B cell (primary cell): ENCODE results near the gene SCN8A. TPM values are rescaled to one million over a fixed set of nuclear protein-coding genes. Genes with fewer than 3 reads are reported as not detected.

Experiments
- ATAC-seq: fragments of 200-7000 bp; cut with Tn5 transposase; one replicate; pipeline ENCODE4 v1.10.0; 2021; ENCODE audit warnings: low read depth, mild to moderate bottlenecking, moderate number of reproducible peaks, moderate library complexity
- CTCF ChIA-PET: fragments of 350-600 bp; sonication (Branson Sonifier 250); formaldehyde crosslinking; loops from one replicate; lab custom pipeline; 2021; ENCODE audit warnings: antibody characterized with exemption, inconsistent platforms; lab: Charles Lee
- POLR2A ChIA-PET: fragments of 350-600 bp; sonication (Branson Sonifier 250); formaldehyde crosslinking; loops from one replicate; lab custom pipeline; 2021; ENCODE audit warnings: antibody characterized with exemption; lab: Charles Lee
- DNase-seq: peaks from one replicate; pipeline ENCODE4 v3.0.0; 2013
- H2AFZ ChIP-seq: 2 replicates; pipeline ENCODE4 v1.6.1; 2012; ENCODE audit warnings: mild to moderate bottlenecking, low read depth, low read length; ENCODE audit not compliant: insufficient read depth, poor library complexity, severe bottlenecking
- H3K27ac ChIP-seq, 2 donors: 1 replicate in 1 of 2; 2 replicates in 1 of 2; pipeline ENCODE4 v1.5.1; 2012 to 2013; ENCODE audit warnings: low read length in 2 of 2, mild to moderate bottlenecking in 2 of 2, moderate library complexity in 1 of 2
- H3K27me3 ChIP-seq, 4 experiments: fragments of 200-600 bp in 1 of 4; sonication (generic) in 1 of 4; replicated peaks in 1 of 4; 1 replicate in 2 of 4; 2 replicates in 2 of 4; pipeline versions ENCODE4 v1.6.1 to v1.7.0; 2013 to 2016; ENCODE audit warnings: low read length in 3 of 4, mild to moderate bottlenecking in 2 of 4, mixed read lengths in 1 of 4, moderate library complexity in 1 of 4; ENCODE audit not compliant: insufficient read depth in 4 of 4, control insufficient read depth in 3 of 4; ENCODE audit errors: control extremely low read depth in 1 of 4
- H3K36me3 ChIP-seq, 2 experiments: replicated peaks in 1 of 2; 1 replicate in 1 of 2; 2 replicates in 1 of 2; pipeline versions ENCODE4 v1.6.1 to v1.7.1; 2013; ENCODE audit warnings: low read length in 1 of 2; ENCODE audit not compliant: insufficient read depth in 2 of 2, control insufficient read depth in 1 of 2; ENCODE audit errors: control extremely low read depth in 1 of 2, extremely low read depth in 1 of 2
- H3K4me1 ChIP-seq, 2 donors: fragments of 200-600 bp in 1 of 2; sonication (generic) in 1 of 2; 1 replicate in 1 of 2; 2 replicates in 1 of 2; pipeline versions ENCODE4 v1.5.1 to v1.6.1; 2013 to 2017; ENCODE audit warnings: low read length in 2 of 2; ENCODE audit not compliant: control insufficient read depth in 2 of 2, insufficient read depth in 2 of 2
- H3K4me2 ChIP-seq: replicated peaks from 2 replicates; pipeline ENCODE3; 2012; ENCODE audit warnings: mild to moderate bottlenecking, low read depth, low read length; ENCODE audit not compliant: poor library complexity, severe bottlenecking
- H3K4me3 ChIP-seq, 5 experiments: fragments of 200-600 bp in 1 of 5; sonication (generic) in 1 of 5; 1 replicate in 3 of 5; 2 replicates in 2 of 5; pipeline versions ENCODE4 v1.5.1 to v1.7.0; 2011 to 2016; ENCODE audit warnings: low read length in 4 of 5, mild to moderate bottlenecking in 4 of 5, low read depth in 2 of 5, control low read depth in 1 of 5, moderate library complexity in 1 of 5; ENCODE audit not compliant: insufficient read depth in 1 of 5; ENCODE audit errors: control extremely low read depth in 1 of 5, extremely low read depth in 1 of 5
- H3K79me2 ChIP-seq: fragments of 200-600 bp; sonication (generic); one replicate; pipeline ENCODE4 v1.6.0; 2016; ENCODE audit warnings: low read length; ENCODE audit not compliant: control insufficient read depth, insufficient read depth
- H3K9ac ChIP-seq: fragments of 200-600 bp; sonication (generic); 2 replicates; pipeline ENCODE4 v1.6.1; 2017; ENCODE audit warnings: mild to moderate bottlenecking, low read length, moderate library complexity
- H3K9me3 ChIP-seq, 3 donors: one replicate each; pipeline versions ENCODE4 v1.6.1 to v1.7.1; 2013; ENCODE audit warnings: low read length in 2 of 3; ENCODE audit not compliant: control insufficient read depth in 2 of 3, insufficient read depth in 1 of 3; ENCODE audit errors: control extremely low read depth in 1 of 3
- H4K20me1 ChIP-seq: 2 replicates; pipeline ENCODE4 v1.6.0; 2012; ENCODE audit warnings: mild to moderate bottlenecking, low read length; ENCODE audit not compliant: insufficient read depth, control insufficient read depth, poor library complexity, severe bottlenecking
- H3K27ac Mint-ChIP-seq: one replicate; pipeline ENCODE4 v1.8.0; 2021; ENCODE audit warnings: mixed read lengths
- H3K27me3 Mint-ChIP-seq: one replicate; pipeline ENCODE4 v1.8.0; 2021; ENCODE audit warnings: mixed read lengths
- H3K4me1 Mint-ChIP-seq: one replicate; pipeline ENCODE4 v1.8.0; 2021; ENCODE audit warnings: mixed read lengths
- H3K4me3 Mint-ChIP-seq: one replicate; pipeline ENCODE4 v1.8.0; 2021; ENCODE audit warnings: mixed read lengths
- H3K9me3 Mint-ChIP-seq: one replicate; pipeline ENCODE4 v1.8.0; 2022; ENCODE audit warnings: mixed read lengths; ENCODE audit not compliant: insufficient read depth
- EZH2 ChIP-seq: IDR thresholded peaks from 2 replicates; pipeline ENCODE4 v1.6.1; 2012; ENCODE audit warnings: borderline replicate concordance, low read depth, mild to moderate bottlenecking, moderate library complexity, low read length; ENCODE audit not compliant: insufficient read depth, poor library complexity, severe bottlenecking
- WGBS: methylation state at CpG from one replicate; pipeline ENCODE4 v1.1.5; 2013; ENCODE audit warnings: missing lambda C conversion rate; ENCODE audit not compliant: insufficient coverage; 5-methylcytosine and 5-hydroxymethylcytosine counted together
- intact Hi-C: fragments of 100-400 bp; cut with micrococcal nuclease; formaldehyde crosslinking; loops from one replicate; pipeline ENCODE4 v1.10.0; 2022
- polyA plus RNA-seq: library from polyadenylated mRNA; depleted of rRNA; stranded (reverse); fragments of >200 nt; gene quantifications from 2 replicates; pipeline ENCODE4 v1.2.3, GENCODE V29; 2012
- total RNA-seq, 2 donors: library from RNA; stranded (reverse); fragments of 120-200 nt in 1 of 2; gene quantifications; 1 replicate in 1 of 2; 2 replicates in 1 of 2; pipeline versions ENCODE4 v1.2.3 to v1.2.4, GENCODE V29; 2013 to 2022
- TF ChIP-seq, protein P1 (sequence below): fragments of 200-600 bp; IDR thresholded peaks from one replicate; pipeline ENCODE4 v1.8.0; 2022; ENCODE audit warnings: antibody characterized with exemption, mild to moderate bottlenecking

SCN8A gene
- total and polyA plus RNA-seq, 2 donors (not counting 1 experiment from before 2014, with no cell fraction given), result 0.78 to 1.0 TPM

DNA sequence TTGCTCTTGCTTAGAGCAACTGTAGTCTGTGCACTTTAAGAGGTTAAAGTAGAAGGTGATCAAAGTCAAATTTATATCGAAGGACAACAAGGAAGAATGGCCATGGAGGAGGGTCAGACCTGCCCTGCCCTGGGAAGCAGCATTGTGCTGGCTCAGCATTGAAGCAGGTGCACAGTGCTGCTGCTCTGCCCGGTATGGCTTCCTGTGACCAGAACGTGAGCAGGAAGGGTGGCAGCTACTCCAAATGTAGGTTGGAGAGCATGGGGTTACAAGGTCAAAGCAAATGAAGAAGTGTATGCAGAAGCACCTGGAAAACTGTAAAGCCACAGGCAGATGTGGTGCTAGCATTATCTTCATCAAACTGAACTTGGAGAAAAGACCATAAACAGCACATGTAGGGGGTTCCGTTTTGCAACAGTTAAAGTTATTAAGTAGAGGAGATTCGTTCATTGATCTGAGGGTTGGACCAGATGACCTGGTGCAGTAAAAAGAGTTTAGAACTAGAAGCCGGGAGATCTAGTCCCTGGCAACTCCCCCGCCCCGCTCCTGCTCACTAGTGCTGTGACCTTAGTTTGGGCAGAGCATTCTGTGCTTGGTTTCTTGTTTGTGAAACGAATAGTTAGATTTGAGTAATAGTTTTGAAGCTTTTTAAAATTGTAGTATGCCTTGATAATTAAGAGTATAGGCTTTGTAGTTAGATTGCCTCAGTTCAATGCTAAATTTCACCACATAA lies 84.2 kb downstream of the SCN8A start:
- Histone ChIP-seq H3K4me3 (no peak overlapping the region), H4K20me1 (no peaks in the 10 kb centered on the region), H3K9ac (no peak overlapping the region), H3K36me3 (no peaks in the 10 kb centered on the region), H3K27ac (no peak overlapping the region), H3K79me2 (no peaks in the 10 kb centered on the region), H3K9me3 (no peaks in the 10 kb centered on the region), H3K4me2 (no peak overlapping the region), H3K4me1 (no peaks in the 10 kb centered on the region), H3K27me3 (no peaks in the 10 kb centered on the region), H2AFZ (no peak overlapping the region)
- Mint-ChIP-seq H3K4me3 (no peak overlapping the region), H3K4me1 (no peaks in the 10 kb centered on the region), H3K27me3 (peaks cover 23% of the 10 kb centered on the region), H3K9me3 (no peaks in the 10 kb centered on the region), H3K27ac (no peak overlapping the region)
- 60% methylated on average over 8 of the region's 9 CpGs for WGBS
- ATAC-seq, result no peak
- DNase-seq, result no peak
- intact Hi-C loops, result no loop called here
- CTCF ChIA-PET, result no interaction called here
- no peak for TF ChIP-seq EZH2
- TF ChIP-seq, protein P1, sequence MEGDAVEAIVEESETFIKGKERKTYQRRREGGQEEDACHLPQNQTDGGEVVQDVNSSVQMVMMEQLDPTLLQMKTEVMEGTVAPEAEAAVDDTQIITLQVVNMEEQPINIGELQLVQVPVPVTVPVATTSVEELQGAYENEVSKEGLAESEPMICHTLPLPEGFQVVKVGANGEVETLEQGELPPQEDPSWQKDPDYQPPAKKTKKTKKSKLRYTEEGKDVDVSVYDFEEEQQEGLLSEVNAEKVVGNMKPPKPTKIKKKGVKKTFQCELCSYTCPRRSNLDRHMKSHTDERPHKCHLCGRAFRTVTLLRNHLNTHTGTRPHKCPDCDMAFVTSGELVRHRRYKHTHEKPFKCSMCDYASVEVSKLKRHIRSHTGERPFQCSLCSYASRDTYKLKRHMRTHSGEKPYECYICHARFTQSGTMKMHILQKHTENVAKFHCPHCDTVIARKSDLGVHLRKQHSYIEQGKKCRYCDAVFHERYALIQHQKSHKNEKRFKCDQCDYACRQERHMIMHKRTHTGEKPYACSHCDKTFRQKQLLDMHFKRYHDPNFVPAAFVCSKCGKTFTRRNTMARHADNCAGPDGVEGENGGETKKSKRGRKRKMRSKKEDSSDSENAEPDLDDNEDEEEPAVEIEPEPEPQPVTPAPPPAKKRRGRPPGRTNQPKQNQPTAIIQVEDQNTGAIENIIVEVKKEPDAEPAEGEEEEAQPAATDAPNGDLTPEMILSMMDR, result no peak
- POLR2A ChIA-PET, result no interaction called here

DNA sequence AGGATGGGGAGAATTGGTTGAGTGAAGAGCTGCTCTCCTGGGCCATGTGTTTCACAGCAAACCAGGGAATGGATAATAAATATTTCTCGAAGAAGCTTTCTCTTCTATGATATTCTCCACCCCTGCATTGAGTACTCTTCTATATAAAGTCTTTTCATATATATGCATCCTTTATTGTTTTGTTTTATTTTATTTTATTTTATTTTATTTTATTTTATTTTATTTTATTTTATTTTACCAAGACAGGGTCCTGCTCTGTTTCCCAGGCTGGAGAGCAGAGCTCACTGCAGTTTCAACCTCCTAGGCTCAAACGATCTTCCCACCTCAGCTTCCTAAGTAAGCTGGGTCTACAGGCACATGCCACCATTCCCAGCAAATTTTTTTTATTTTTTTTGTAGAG lies 85.8 kb downstream of the SCN8A start:
- Histone ChIP-seq H4K20me1 (no peaks in the 10 kb centered on the region), H3K27ac (no peak overlapping the region), H3K4me2 (no peak overlapping the region), H2AFZ (no peak overlapping the region), H3K9ac (no peak overlapping the region), H3K4me3 (no peak overlapping the region), H3K9me3 (no peaks in the 10 kb centered on the region), H3K4me1 (no peaks in the 10 kb centered on the region), H3K79me2 (no peaks in the 10 kb centered on the region), H3K27me3 (no peaks in the 10 kb centered on the region), H3K36me3 (no peaks in the 10 kb centered on the region)
- Mint-ChIP-seq H3K4me3 (no peak overlapping the region), H3K4me1 (no peaks in the 10 kb centered on the region), H3K27me3 (peaks cover 29% of the 10 kb centered on the region), H3K9me3 (no peaks in the 10 kb centered on the region), H3K27ac (no peak overlapping the region)
- ATAC-seq, result no peak
- CTCF ChIA-PET, result interaction anchor here (0.9 to 1.2 kb wide), 2 partner anchors 17 to 256 kb away, joined by 3 to 5 read pairs; no protein-coding TSS in a partner anchor
- POLR2A ChIA-PET, result no interaction called here
- TF ChIP-seq EZH2, result no peak
- TF ChIP-seq, protein P1, result no peak
- no peak for DNase-seq
- WGBS, result no CpG with 5 or more reads among the region's 2 CpGs
- intact Hi-C loops, result no loop called here
